Measurements from ENCODE around the gene TAB2.

DNA sequence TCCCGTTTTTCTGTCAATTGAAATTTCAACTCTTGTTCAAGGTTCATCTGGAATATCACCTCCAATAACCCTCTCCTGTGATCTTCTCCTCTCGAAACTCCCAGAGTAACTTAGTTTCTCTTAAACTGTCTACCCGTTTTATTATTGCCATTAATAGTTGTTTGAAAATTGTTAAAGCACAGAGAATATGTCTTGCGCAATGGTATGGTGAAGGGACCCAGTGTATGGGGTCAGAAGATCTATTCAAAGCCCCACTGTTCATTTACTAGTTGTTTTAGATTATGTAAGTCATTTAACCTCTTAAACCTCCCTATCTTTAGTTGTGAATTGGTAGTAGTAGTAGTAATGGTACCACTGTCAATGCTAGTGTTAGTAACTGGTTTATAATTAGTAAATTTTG is 6.2 kb upstream of the TAB2 start:
- TF ChIP-seq EZH2phosphoT487 (IDR thresholded peaks at IDR 0.05; ENCODE audit: low read depth), result no peak
- TF ChIP-seq, protein P1, sequence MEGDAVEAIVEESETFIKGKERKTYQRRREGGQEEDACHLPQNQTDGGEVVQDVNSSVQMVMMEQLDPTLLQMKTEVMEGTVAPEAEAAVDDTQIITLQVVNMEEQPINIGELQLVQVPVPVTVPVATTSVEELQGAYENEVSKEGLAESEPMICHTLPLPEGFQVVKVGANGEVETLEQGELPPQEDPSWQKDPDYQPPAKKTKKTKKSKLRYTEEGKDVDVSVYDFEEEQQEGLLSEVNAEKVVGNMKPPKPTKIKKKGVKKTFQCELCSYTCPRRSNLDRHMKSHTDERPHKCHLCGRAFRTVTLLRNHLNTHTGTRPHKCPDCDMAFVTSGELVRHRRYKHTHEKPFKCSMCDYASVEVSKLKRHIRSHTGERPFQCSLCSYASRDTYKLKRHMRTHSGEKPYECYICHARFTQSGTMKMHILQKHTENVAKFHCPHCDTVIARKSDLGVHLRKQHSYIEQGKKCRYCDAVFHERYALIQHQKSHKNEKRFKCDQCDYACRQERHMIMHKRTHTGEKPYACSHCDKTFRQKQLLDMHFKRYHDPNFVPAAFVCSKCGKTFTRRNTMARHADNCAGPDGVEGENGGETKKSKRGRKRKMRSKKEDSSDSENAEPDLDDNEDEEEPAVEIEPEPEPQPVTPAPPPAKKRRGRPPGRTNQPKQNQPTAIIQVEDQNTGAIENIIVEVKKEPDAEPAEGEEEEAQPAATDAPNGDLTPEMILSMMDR (IDR thresholded peaks at IDR 0.05; ENCODE audit: low read depth, low read length), result no peak
